GM12878 (cell line): ENCODE measurements around the gene TMOD3. TPM values are rescaled to one million over a fixed set of nuclear protein-coding genes. Genes with fewer than 3 reads are reported as not detected.

Experiments used
- BMI1 ChIP-seq: fragments of 450-650 bp; IDR thresholded peaks from 2 replicates; pipeline ENCODE4 v1.6.1; 2016; ENCODE audit warnings: mild to moderate bottlenecking, moderate library complexity, borderline replicate concordance
- CHD2 ChIP-seq: IDR thresholded peaks from 2 replicates; pipeline ENCODE4 v1.6.1; 2011; ENCODE audit warnings: low read depth, low read length, improper control_type of control experiment, borderline replicate concordance
- CREM ChIP-seq: IDR thresholded peaks from 2 replicates; pipeline ENCODE4 v1.6.1; 2014; ENCODE audit warnings: antibody characterized with exemption, low read depth
- ETV6 ChIP-seq, 2 experiments: fragments of 450-650 bp in 1 of 2; IDR thresholded peaks in 1 of 2; conservative IDR thresholded peaks in 1 of 2; 2 replicates each; pipeline ENCODE4 v1.6.1; 2014; ENCODE audit warnings: antibody characterized with exemption in 1 of 2, borderline replicate concordance in 1 of 2, low read depth in 1 of 2, mild to moderate bottlenecking in 1 of 2, moderate library complexity in 1 of 2
- IKZF1 ChIP-seq: fragments of 450-650 bp; conservative IDR thresholded peaks from 2 replicates; pipeline ENCODE4 v1.6.1; 2017; ENCODE audit warnings: antibody characterized with exemption, mild to moderate bottlenecking
- KDM1A ChIP-seq: fragments of 200-600 bp; sonication (generic); IDR thresholded peaks from 2 replicates; pipeline ENCODE4 v1.6.1; 2016; ENCODE audit warnings: borderline replicate concordance
- NR2C1 ChIP-seq: fragments of 450-650 bp; IDR thresholded peaks from 2 replicates; pipeline ENCODE4 v1.6.1; 2017; ENCODE audit warnings: antibody characterized with exemption, mild to moderate bottlenecking, moderate library complexity
- polyA plus RNA-seq, 11 experiments: library from polyadenylated mRNA; depleted of rRNA in 4 of 11; unstranded in 6 of 11; stranded (reverse) in 5 of 11; fragments of >200 nt; fragmentation: Nextera tagmentation in 4 of 11; fragmentation: Illumina TruSeq in 1 of 11; extraction: Ambion mirVana in 4 of 11; extraction: Trizol in 1 of 11; gene quantifications; 1 replicate in 1 of 11; 2 replicates in 10 of 11; pipeline versions ENCODE4 v1.2.1 to v1.2.3, GENCODE V29; 2011 to 2016; ENCODE audit warnings: inconsistent platforms in 2 of 11, missing spikeins in 2 of 11, low read depth in 1 of 11
- small RNA-seq: library from RNA; depleted of rRNA; stranded (forward); fragments of <200 nt; gene quantifications from one replicate; pipeline ENCODE3, GENCODE V24; 2014
- total RNA-seq, 4 experiments: library from RNA; depleted of rRNA in 3 of 4; stranded (reverse); fragments of >200 nt in 3 of 4; fragmentation: Illumina TruSeq in 1 of 4; extraction: Trizol in 1 of 4; gene quantifications; 2 replicates each; pipeline versions ENCODE4 v1.2.1 to v1.2.3, GENCODE V29; 2013 to 2021
- TF ChIP-seq, protein P1 (sequence below): fragments of 450-650 bp; IDR thresholded peaks from 2 replicates; pipeline ENCODE4 v1.6.1; 2014; ENCODE audit warnings: mild to moderate bottlenecking
- TF ChIP-seq, protein P2 (sequence below): IDR thresholded peaks from 2 replicates; pipeline ENCODE4 v1.6.1; 2012; ENCODE audit warnings: low read depth, low read length, improper control_type of control experiment

Gene TMOD3
- total and polyA plus RNA-seq, 10 of the 15 experiments (the other 5 are each of a cell fraction or from before 2014, with no cell fraction given) = 5.2 to 39.4 (median 22.5) TPM

DNA sequence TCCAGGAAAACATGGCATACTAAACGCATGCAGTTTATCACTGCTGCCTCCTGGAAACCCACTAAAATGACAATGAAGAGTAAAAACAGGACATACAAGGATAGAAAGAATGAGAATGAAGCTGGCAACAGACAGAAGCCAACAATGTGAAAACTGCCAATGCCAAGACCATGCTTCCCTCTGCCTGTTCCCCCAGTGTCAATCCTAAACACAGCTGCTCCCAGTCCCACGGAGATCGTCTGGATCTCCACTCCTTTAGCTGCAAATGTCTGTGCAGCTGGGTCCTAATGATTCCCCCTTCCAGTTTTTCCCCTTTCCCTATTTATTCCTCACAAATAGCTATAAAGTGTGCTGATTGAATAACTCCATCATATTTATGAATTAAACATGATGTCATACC, 126.1 kb downstream of the TMOD3 start (continued):
- no peak for TF ChIP-seq KDM1A
- TF ChIP-seq, protein P1, sequence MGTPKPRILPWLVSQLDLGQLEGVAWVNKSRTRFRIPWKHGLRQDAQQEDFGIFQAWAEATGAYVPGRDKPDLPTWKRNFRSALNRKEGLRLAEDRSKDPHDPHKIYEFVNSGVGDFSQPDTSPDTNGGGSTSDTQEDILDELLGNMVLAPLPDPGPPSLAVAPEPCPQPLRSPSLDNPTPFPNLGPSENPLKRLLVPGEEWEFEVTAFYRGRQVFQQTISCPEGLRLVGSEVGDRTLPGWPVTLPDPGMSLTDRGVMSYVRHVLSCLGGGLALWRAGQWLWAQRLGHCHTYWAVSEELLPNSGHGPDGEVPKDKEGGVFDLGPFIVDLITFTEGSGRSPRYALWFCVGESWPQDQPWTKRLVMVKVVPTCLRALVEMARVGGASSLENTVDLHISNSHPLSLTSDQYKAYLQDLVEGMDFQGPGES = no peak
- no peak for TF ChIP-seq ETV6 (conservative IDR thresholded peaks at IDR 0.05 in 1 of 2, IDR thresholded peaks at IDR 0.05 in 1 of 2; ENCODE audit: borderline replicate concordance in 1 of 2, low read depth in 1 of 2)
- no peak for TF ChIP-seq BMI1
- no peak for TF ChIP-seq CHD2
- TF ChIP-seq, protein P2, sequence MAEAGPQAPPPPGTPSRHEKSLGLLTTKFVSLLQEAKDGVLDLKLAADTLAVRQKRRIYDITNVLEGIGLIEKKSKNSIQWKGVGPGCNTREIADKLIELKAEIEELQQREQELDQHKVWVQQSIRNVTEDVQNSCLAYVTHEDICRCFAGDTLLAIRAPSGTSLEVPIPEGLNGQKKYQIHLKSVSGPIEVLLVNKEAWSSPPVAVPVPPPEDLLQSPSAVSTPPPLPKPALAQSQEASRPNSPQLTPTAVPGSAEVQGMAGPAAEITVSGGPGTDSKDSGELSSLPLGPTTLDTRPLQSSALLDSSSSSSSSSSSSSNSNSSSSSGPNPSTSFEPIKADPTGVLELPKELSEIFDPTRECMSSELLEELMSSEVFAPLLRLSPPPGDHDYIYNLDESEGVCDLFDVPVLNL = no peak
- TF ChIP-seq IKZF1 = no peak
- TF ChIP-seq CREM = no peak
- no peak for TF ChIP-seq NR2C1

Small RNA genes within 50 kb of the gene (small RNA-seq; reads per million reads assigned to genes)
- not detected for gene AC090971.5
- gene RF00017 = not detected
- gene RF00019 = not detected
- not detected for gene RNU6-90P

Other genes starting within 250 kb of the TMOD3 start
- gene DMXL2, start 206.9 kb upstream of the TMOD3 start, total RNA-seq (2014; rRNA removed) = 30.7 and 37.8 TPM in 2 replicates
- gene DMXL2, start 206.9 kb upstream of the TMOD3 start, total RNA-seq (2014; rRNA removed; fragmentation: Illumina TruSeq; extraction: Trizol) = 29.6 and 34.6 TPM in 2 replicates
- gene DMXL2, start 206.9 kb upstream of the TMOD3 start, total RNA-seq (2021) = 22.6 and 25.3 TPM in 2 replicates
- 26.6 and 34.8 TPM in 2 replicates for gene DMXL2, start 206.9 kb upstream of the TMOD3 start, polyA plus RNA-seq (2011; rRNA removed)
- gene DMXL2, start 206.9 kb upstream of the TMOD3 start, polyA plus RNA-seq (2014; fragmentation: Illumina TruSeq; extraction: Trizol) = 32.1 and 61.0 TPM in 2 replicates
- gene DMXL2, start 206.9 kb upstream of the TMOD3 start, polyA plus RNA-seq (2014; fragmentation: Nextera tagmentation; extraction: Ambion mirVana) = 10 to 100 TPM in 1 of 2 experiments, 1 to 10 TPM in 1; 8.5 to 12.8 TPM
- gene DMXL2, start 206.9 kb upstream of the TMOD3 start, polyA plus RNA-seq (2014; rRNA removed) = 18.6 and 19.2 TPM in 2 replicates
- gene DMXL2, start 206.9 kb upstream of the TMOD3 start, polyA plus RNA-seq (2016; fragmentation: Nextera tagmentation; extraction: Ambion mirVana) = 10 to 100 TPM in 1 of 2 experiments, 1 to 10 TPM in 1; 9.4 to 11.5 TPM
- not detected in 2 replicates for gene SCG3, start 148.2 kb upstream of the TMOD3 start, total RNA-seq (2014; rRNA removed)
- not detected in 2 replicates for gene SCG3, start 148.2 kb upstream of the TMOD3 start, total RNA-seq (2014; rRNA removed; fragmentation: Illumina TruSeq; extraction: Trizol)
- gene SCG3, start 148.2 kb upstream of the TMOD3 start, total RNA-seq (2021) = not detected in 2 replicates
- gene SCG3, start 148.2 kb upstream of the TMOD3 start, polyA plus RNA-seq (2011; rRNA removed) = not detected in 2 replicates
- gene SCG3, start 148.2 kb upstream of the TMOD3 start, polyA plus RNA-seq (2014; fragmentation: Illumina TruSeq; extraction: Trizol) = 0.03 TPM in 1 of 2 replicates, not detected in the other
- not detected for gene SCG3, start 148.2 kb upstream of the TMOD3 start, polyA plus RNA-seq (2014; fragmentation: Nextera tagmentation; extraction: Ambion mirVana)
- not detected in 2 replicates for gene SCG3, start 148.2 kb upstream of the TMOD3 start, polyA plus RNA-seq (2014; rRNA removed)
- gene SCG3, start 148.2 kb upstream of the TMOD3 start, polyA plus RNA-seq (2016; fragmentation: Nextera tagmentation; extraction: Ambion mirVana) = under 1 TPM; 0.04 to 0.15 TPM
- 36.8 and 51.3 TPM in 2 replicates for gene LYSMD2, start 92.0 kb upstream of the TMOD3 start, total RNA-seq (2014; rRNA removed)
- 42.4 and 44.4 TPM in 2 replicates for gene LYSMD2, start 92.0 kb upstream of the TMOD3 start, total RNA-seq (2014; rRNA removed; fragmentation: Illumina TruSeq; extraction: Trizol)
- gene LYSMD2, start 92.0 kb upstream of the TMOD3 start, total RNA-seq (2021) = 41.9 and 42.1 TPM in 2 replicates
- 61.2 and 96.0 TPM in 2 replicates for gene LYSMD2, start 92.0 kb upstream of the TMOD3 start, polyA plus RNA-seq (2011; rRNA removed)
- gene LYSMD2, start 92.0 kb upstream of the TMOD3 start, polyA plus RNA-seq (2014; fragmentation: Illumina TruSeq; extraction: Trizol) = 40.3 and 50.4 TPM in 2 replicates
- gene LYSMD2, start 92.0 kb upstream of the TMOD3 start, polyA plus RNA-seq (2014; fragmentation: Nextera tagmentation; extraction: Ambion mirVana) = 10 to 100 TPM; 30.5 to 61.3 TPM
- 40.9 and 48.5 TPM in 2 replicates for gene LYSMD2, start 92.0 kb upstream of the TMOD3 start, polyA plus RNA-seq (2014; rRNA removed)
- gene LYSMD2, start 92.0 kb upstream of the TMOD3 start, polyA plus RNA-seq (2016; fragmentation: Nextera tagmentation; extraction: Ambion mirVana) = 10 to 100 TPM; 49.4 to 54.9 TPM
- gene TMOD2, start 78.1 kb upstream of the TMOD3 start, total RNA-seq (2014; rRNA removed) = 9.1 and 10.8 TPM in 2 replicates
- 12.6 and 13.9 TPM in 2 replicates for gene TMOD2, start 78.1 kb upstream of the TMOD3 start, total RNA-seq (2014; rRNA removed; fragmentation: Illumina TruSeq; extraction: Trizol)
- gene TMOD2, start 78.1 kb upstream of the TMOD3 start, total RNA-seq (2021) = 13.0 and 15.2 TPM in 2 replicates
- 0.61 and 0.66 TPM in 2 replicates for gene TMOD2, start 78.1 kb upstream of the TMOD3 start, polyA plus RNA-seq (2011; rRNA removed)
- 10.5 and 16.0 TPM in 2 replicates for gene TMOD2, start 78.1 kb upstream of the TMOD3 start, polyA plus RNA-seq (2014; fragmentation: Illumina TruSeq; extraction: Trizol)
- 1 to 10 TPM; 1.6 to 1.7 TPM for gene TMOD2, start 78.1 kb upstream of the TMOD3 start, polyA plus RNA-seq (2014; fragmentation: Nextera tagmentation; extraction: Ambion mirVana)
- gene TMOD2, start 78.1 kb upstream of the TMOD3 start, polyA plus RNA-seq (2014; rRNA removed) = 6.9 and 7.6 TPM in 2 replicates
- gene TMOD2, start 78.1 kb upstream of the TMOD3 start, polyA plus RNA-seq (2016; fragmentation: Nextera tagmentation; extraction: Ambion mirVana) = 1 to 10 TPM; 4.7 to 5.1 TPM
- 23.7 and 28.6 TPM in 2 replicates for gene LEO1, start 142.1 kb downstream of the TMOD3 start, total RNA-seq (2014; rRNA removed)
- gene LEO1, start 142.1 kb downstream of the TMOD3 start, total RNA-seq (2014; rRNA removed; fragmentation: Illumina TruSeq; extraction: Trizol) = 45.1 and 46.1 TPM in 2 replicates
- 23.0 and 23.6 TPM in 2 replicates for gene LEO1, start 142.1 kb downstream of the TMOD3 start, total RNA-seq (2021)
- gene LEO1, start 142.1 kb downstream of the TMOD3 start, polyA plus RNA-seq (2011; rRNA removed) = 13.6 and 15.8 TPM in 2 replicates
- 50.6 and 62.8 TPM in 2 replicates for gene LEO1, start 142.1 kb downstream of the TMOD3 start, polyA plus RNA-seq (2014; fragmentation: Illumina TruSeq; extraction: Trizol)
- 10 to 100 TPM; 29.5 to 35.2 TPM for gene LEO1, start 142.1 kb downstream of the TMOD3 start, polyA plus RNA-seq (2014; fragmentation: Nextera tagmentation; extraction: Ambion mirVana)
- 23.8 and 25.8 TPM in 2 replicates for gene LEO1, start 142.1 kb downstream of the TMOD3 start, polyA plus RNA-seq (2014; rRNA removed)
- 10 to 100 TPM; 45.6 to 47.8 TPM for gene LEO1, start 142.1 kb downstream of the TMOD3 start, polyA plus RNA-seq (2016; fragmentation: Nextera tagmentation; extraction: Ambion mirVana)
- gene MAPK6, start 189.6 kb downstream of the TMOD3 start, total RNA-seq (2014; rRNA removed) = 52.6 and 59.6 TPM in 2 replicates
- gene MAPK6, start 189.6 kb downstream of the TMOD3 start, total RNA-seq (2014; rRNA removed; fragmentation: Illumina TruSeq; extraction: Trizol) = 69.8 and 71.0 TPM in 2 replicates
- 72.6 TPM in 2 replicates for gene MAPK6, start 189.6 kb downstream of the TMOD3 start, total RNA-seq (2021)
- 100 and 162 TPM in 2 replicates for gene MAPK6, start 189.6 kb downstream of the TMOD3 start, polyA plus RNA-seq (2011; rRNA removed)
- gene MAPK6, start 189.6 kb downstream of the TMOD3 start, polyA plus RNA-seq (2014; fragmentation: Illumina TruSeq; extraction: Trizol) = 62.6 and 76.2 TPM in 2 replicates
- gene MAPK6, start 189.6 kb downstream of the TMOD3 start, polyA plus RNA-seq (2014; fragmentation: Nextera tagmentation; extraction: Ambion mirVana) = 10 to 100 TPM; 20.6 to 23.4 TPM
- gene MAPK6, start 189.6 kb downstream of the TMOD3 start, polyA plus RNA-seq (2014; rRNA removed) = 28.0 and 35.6 TPM in 2 replicates
- gene MAPK6, start 189.6 kb downstream of the TMOD3 start, polyA plus RNA-seq (2016; fragmentation: Nextera tagmentation; extraction: Ambion mirVana) = 10 to 100 TPM; 47.5 to 52.5 TPM